ENCODE data around the gene LY6G5C.

LY6G5C gene

GRCh38 chr6:31662124-31662723 lies 18.6 kb downstream of the LY6G5C start:
- 0 out of 2 replicates have a peak, but pooled peaks cover 3% of the 10 kb centered on the region for H3K36me3 ChIP-seq (ENCODE audit: low read length)

GRCh38 chr6:31661262-31662123 lies 19.4 kb downstream of the LY6G5C start:
- H3K9me3 ChIP-seq (ENCODE audit: insufficient read depth, low read length), result no peaks in the 10 kb centered on the region
- H3K79me2 ChIP-seq (ENCODE audit: insufficient read depth, low read length), result peaks cover 52% of the 10 kb centered on the region
- peak overlapping the region; percentile 66 for H3K27ac ChIP-seq (ENCODE audit: low read depth, low read length)

More at GRCh38 chr6:31662124-31662723, 18.6 kb downstream of the LY6G5C start:
- Histone ChIP-seq H2AFZ (ENCODE audit: low read depth, low read length, severe bottlenecking) (no peak overlapping the region), H3F3A (ENCODE audit: insufficient read depth) (peaks cover 28% of the 10 kb centered on the region), H3K27ac (ENCODE audit: low read depth, low read length) (peak overlapping the region; percentile 33), H3K79me2 (ENCODE audit: insufficient read depth, low read length) (peaks cover 60% of the 10 kb centered on the region), H4K20me1 (ENCODE audit: low read depth, low read length) (no peaks in the 10 kb centered on the region), H3K4me2 (ENCODE audit: low read depth, low read length, poor library complexity, severe bottlenecking) (peak overlapping the region; percentile 81), H3K9me2 (replicated peaks; ENCODE audit: insufficient read depth, low read length) (no peaks in the 10 kb centered on the region), H3K9me3 (ENCODE audit: insufficient read depth, low read length) (no peaks in the 10 kb centered on the region), H3K27me3 (ENCODE audit: low read length) (no peaks in the 10 kb centered on the region), H3K4me3 (ENCODE audit: insufficient read depth, low read length, poor library complexity, severe bottlenecking) (no peak overlapping the region), H3K9ac (ENCODE audit: low read length) (peak overlapping the region; percentile 82)
- TF ChIP-seq CTCF (IDR thresholded peaks at IDR 0.05; ENCODE audit: insufficient read depth, low read length, poor library complexity, severe bottlenecking) (no peak), EZH2phosphoT487 (conservative IDR thresholded peaks at IDR 0.05; ENCODE audit: low read length) (no peak)

More at GRCh38 chr6:31661262-31662123, 19.4 kb downstream of the LY6G5C start:
- peaks cover 28% of the 10 kb centered on the region for H3F3A ChIP-seq (ENCODE audit: insufficient read depth)
- H4K20me1 ChIP-seq (ENCODE audit: low read depth, low read length), result no peaks in the 10 kb centered on the region
- no peaks in the 10 kb centered on the region for H3K9me2 ChIP-seq (replicated peaks; ENCODE audit: insufficient read depth, low read length)
- H3K27me3 ChIP-seq (ENCODE audit: low read length), result no peaks in the 10 kb centered on the region
- H2AFZ ChIP-seq (ENCODE audit: low read depth, low read length, severe bottlenecking), result no peak overlapping the region
- TF ChIP-seq CTCF (IDR thresholded peaks at IDR 0.05; ENCODE audit: insufficient read depth, low read length, poor library complexity, severe bottlenecking) (no peak), EZH2phosphoT487 (conservative IDR thresholded peaks at IDR 0.05; ENCODE audit: low read length) (no peak)
- H3K36me3 ChIP-seq (ENCODE audit: low read length), result no peaks in the 10 kb centered on the region
- H3K4me3 ChIP-seq (ENCODE audit: insufficient read depth, low read length, poor library complexity, severe bottlenecking), result peak overlapping the region; percentile 75
- peak overlapping the region; percentile 76 for H3K9ac ChIP-seq (ENCODE audit: low read length)
- H3K4me2 ChIP-seq (ENCODE audit: low read depth, low read length, poor library complexity, severe bottlenecking), result peak overlapping the region; percentile 81

Data from SU-DHL-6 (cell line).